ENCODE data around the gene HMGCR. TPM values are rescaled to one million over a fixed set of nuclear protein-coding genes. Genes with fewer than 3 reads are reported as not detected.

The HMGCR gene
- total and polyA plus RNA-seq, 8 donors: 2.5 to 19.7 (median 11.5) TPM

GRCh38 chr5:75366787-75367186 is 29.8 kb downstream of the HMGCR start:
- ATAC-seq (no peak), DNase-seq (no peak), FAIRE-seq (no peak)
- Histone ChIP-seq H3K4me1 (peaks cover 0 to 5% (median 0%) of the 10 kb centered on the region in 3 donors), H3K27me3 (no peaks in the 10 kb centered on the region), H3K9me3 (no peaks in the 10 kb centered on the region), H3K27ac (no peak overlapping the region), H3K4me3 (no peak overlapping the region), H3K36me3 (no peaks in the 10 kb centered on the region)
- TF ChIP-seq CTCF (IDR thresholded peaks at IDR 0.05): no peak
- intact Hi-C loops (cut with DNase I): no loop called here
- WGBS, 2 donors: 82 to 83% methylated on average over 9 of the region's 9 CpGs

- no peaks in the 10 kb centered on the region for H3K9me3 ChIP-seq
- no peak overlapping the region for H3K4me3 ChIP-seq
- H3K36me3 ChIP-seq: no peaks in the 10 kb centered on the region
- H3K27ac ChIP-seq: no peak overlapping the region
- H3K27me3 ChIP-seq: no peaks in the 10 kb centered on the region
- peaks cover 0 to 5% (median 0%) of the 10 kb centered on the region in 3 donors for H3K4me1 ChIP-seq
- no peak for TF ChIP-seq CTCF (IDR thresholded peaks at IDR 0.05)
- no peak for ATAC-seq
- FAIRE-seq: no peak
- intact Hi-C loops (cut with DNase I): no loop called here
- no peak for DNase-seq
Measured at GRCh38 chr5:75367401-75367800, 30.4 kb downstream of the HMGCR start.

- TF ChIP-seq CTCF (IDR thresholded peaks at IDR 0.05): no peak
- Histone ChIP-seq H3K4me3 (no peak overlapping the region), H3K36me3 (no peaks in the 10 kb centered on the region), H3K9me3 (no peaks in the 10 kb centered on the region), H3K27me3 (no peaks in the 10 kb centered on the region), H3K4me1 (peaks cover 0 to 2% (median 0%) of the 10 kb centered on the region in 3 donors), H3K27ac (no peak overlapping the region)
- FAIRE-seq: no peak
- no peak for DNase-seq
- no peak for ATAC-seq
- intact Hi-C loops (cut with DNase I): no loop called here
- 90 to 92% methylated on average over 4 of the region's 4 CpGs for WGBS, 2 donors
Measured at GRCh38 chr5:75368391-75368790, 31.4 kb downstream of the HMGCR start.

GRCh38 chr5:75373862-75374261 is 36.8 kb downstream of the HMGCR start:
- WGBS, 2 donors: 61 to 65% methylated on average over 2 of the region's 2 CpGs
- H3K27me3 ChIP-seq: no peaks in the 10 kb centered on the region
- intact Hi-C loops (cut with DNase I): no loop called here
- no peak for ATAC-seq
- no peaks in the 10 kb centered on the region for H3K4me1 ChIP-seq
- DNase-seq: no peak
- no peaks in the 10 kb centered on the region for H3K9me3 ChIP-seq
- FAIRE-seq: no peak
- no peak for TF ChIP-seq CTCF (IDR thresholded peaks at IDR 0.05)
- H3K27ac ChIP-seq: no peak overlapping the region
- H3K4me3 ChIP-seq: no peak overlapping the region
- peaks cover 0 to 14% (median 6%) of the 10 kb centered on the region in 3 donors for H3K36me3 ChIP-seq

- FAIRE-seq (no peak), DNase-seq (no peak), ATAC-seq (no peak)
- Histone ChIP-seq H3K4me1 (no peaks in the 10 kb centered on the region), H3K27ac (no peak overlapping the region), H3K36me3 (peaks cover 0 to 17% (median 6%) of the 10 kb centered on the region in 3 donors), H3K4me3 (no peak overlapping the region), H3K9me3 (no peaks in the 10 kb centered on the region), H3K27me3 (no peaks in the 10 kb centered on the region)
- intact Hi-C loops (cut with DNase I): no loop called here
- TF ChIP-seq CTCF (IDR thresholded peaks at IDR 0.05): no peak
- 65 to 66% methylated on average over 12 of the region's 12 CpGs for WGBS, 2 donors
Measured at GRCh38 chr5:75374394-75374814, 37.4 kb downstream of the HMGCR start.

All from pancreas (tissue), 10 donors.